GM19238 (cell line): ENCODE results near the gene ANTXRL.
"Not testable (repeated sequence)": the region's sequence is repeated elsewhere in the genome, so short reads cannot be mapped to it uniquely, and the experiment has no call there.

Experiments used
- DNase-seq: peaks from one replicate; pipeline ENCODE4 v3.0.0; 2011; ENCODE audit warnings: low spot score; ENCODE audit not compliant: insufficient read length

ANTXRL gene

GRCh38 chr10:46294641-46295220, 7.9 kb downstream of the ANTXRL start:
- DNase-seq, result no peak

DNA sequence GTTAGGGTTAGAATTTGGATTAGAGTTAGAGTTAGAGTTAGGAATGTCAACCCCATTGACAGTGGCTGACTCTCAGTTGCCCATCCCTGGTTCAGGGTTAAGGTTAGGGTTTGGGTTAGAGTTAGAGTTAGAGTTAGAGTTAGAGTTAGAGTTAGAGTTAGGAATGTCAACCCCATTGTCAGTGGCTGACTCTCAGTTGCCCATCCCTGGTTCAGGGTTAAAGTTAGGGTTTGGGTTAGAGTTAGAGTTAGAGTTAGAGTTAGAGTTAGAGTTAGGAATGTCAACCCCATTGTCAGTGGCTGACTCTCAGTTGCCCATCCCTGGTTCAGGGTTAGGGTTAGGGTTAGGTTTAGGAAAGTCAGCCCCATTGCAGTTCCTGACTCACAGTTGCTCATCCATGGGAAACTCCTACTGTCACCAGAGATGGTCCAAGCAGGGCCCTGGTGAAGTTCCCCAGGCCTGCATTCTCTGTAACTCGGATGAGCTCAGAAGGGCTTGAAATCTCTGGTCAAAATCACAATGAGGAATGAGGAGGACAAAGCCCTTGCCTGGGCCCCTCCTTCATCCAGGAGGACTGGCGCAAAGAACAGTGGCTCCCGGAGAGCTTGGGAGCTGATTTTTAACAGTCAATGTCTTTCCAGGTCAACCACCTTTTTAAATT, 8.7 kb downstream of the ANTXRL start:
- DNase-seq, result not testable (repeated sequence)

- not testable (repeated sequence) for DNase-seq
Observed at GRCh38 chr10:46296086-46296485, 9.3 kb downstream of the ANTXRL start.

DNA sequence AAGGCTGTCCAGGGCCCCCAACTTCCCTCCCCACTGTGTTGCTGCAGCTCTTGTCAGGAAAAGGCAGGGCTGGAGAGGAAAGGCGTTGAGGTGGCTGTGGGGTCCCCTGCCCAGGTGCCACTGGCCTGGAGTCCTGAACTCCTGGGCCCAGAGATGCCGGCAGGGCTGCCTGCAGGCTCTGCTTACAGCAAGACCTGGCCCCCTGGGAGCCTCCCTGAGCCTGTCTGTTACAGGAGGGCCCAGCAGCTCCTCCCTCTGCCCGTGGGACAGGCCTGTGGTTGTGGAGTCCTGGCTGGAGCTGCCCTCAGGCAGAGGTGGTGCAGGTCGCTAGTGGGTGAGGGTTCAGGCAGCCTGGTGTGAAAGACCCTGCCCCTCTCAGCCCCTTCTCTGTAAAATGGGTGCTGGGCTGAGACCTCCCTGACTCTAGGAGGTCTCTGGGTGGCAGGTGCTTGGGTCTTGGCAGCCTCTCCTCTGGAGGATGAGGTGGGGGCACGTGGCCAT, 9.9 kb downstream of the ANTXRL start:
- no peak for DNase-seq

DNA sequence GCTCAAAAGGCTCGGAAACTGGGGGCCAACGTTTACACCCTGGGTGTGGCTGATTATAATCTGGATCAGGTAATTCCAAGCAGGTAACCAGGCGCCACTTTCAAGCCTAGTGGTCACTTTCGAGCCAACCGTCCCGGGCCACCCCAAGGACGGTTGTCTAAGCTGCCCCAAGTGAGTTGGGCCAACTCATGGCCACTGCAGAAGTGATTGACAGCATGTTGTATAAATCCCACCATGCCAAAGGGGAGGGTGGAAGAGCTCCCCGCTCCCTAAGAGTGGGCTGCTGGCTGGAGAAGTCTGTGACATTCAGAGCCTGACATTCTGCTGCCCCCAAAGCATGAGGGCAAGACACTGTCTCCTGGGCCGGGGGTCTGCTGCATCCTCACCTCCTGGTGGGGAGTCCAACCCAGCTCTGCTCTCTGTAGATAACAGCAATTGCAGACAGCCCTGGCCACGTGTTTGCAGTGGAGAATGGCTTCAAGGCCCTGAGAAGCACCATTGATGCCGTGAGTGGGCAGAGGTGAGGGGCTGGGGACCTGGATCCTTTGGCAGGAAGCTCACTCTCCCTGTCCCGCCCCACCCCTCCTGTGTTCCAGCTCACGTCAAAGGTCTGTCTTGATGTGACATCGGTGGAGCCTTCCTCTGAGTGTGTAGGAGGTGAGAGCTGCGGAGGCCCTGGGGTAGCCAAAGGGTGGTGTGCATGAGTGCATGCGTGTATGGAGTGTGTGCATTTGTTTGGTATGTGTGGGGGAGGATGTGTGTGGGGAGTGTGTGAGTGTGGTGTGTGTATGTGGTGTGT, 10.8 kb downstream of the ANTXRL start:
- DNase-seq, result no peak

DNA sequence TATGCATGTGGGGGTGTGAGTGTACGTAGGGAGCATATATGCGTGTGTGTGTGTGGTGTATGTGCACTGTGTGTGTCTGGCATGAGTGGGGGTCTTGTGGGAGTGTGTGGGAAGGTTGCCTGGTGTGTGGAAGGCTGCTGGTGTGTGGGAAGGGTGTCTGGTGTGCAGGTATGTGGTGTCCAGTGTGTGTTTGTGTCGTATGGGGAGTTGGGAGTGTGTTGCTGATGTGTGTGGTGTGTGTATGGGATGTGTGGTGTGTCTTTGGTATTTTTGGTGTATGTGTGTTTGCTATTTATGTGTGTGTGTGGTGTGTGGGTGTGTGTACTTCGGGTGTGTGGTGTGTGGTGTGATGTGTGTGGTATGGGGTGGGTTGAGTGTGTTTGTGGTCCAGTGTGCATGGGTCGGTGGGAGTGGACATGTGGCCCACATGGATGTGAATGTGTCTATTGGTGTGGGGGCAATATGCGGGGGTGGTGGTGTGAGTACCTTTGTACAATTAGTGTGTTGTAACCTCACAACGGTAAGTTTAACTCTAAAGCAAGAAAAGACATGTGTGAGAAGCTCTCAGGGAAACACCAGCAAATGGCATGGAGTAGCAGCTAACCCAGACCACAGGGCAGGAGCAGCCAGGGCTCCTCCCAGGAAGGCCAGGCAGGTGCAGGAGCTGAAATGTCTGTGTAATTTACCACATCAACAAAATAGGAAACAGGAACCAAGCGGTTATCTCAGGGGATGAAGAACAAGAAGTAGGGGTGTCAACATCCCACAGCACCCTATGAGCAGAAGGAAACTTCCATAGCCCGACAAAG, 11.9 kb downstream of the ANTXRL start:
- no peak for DNase-seq

DNA sequence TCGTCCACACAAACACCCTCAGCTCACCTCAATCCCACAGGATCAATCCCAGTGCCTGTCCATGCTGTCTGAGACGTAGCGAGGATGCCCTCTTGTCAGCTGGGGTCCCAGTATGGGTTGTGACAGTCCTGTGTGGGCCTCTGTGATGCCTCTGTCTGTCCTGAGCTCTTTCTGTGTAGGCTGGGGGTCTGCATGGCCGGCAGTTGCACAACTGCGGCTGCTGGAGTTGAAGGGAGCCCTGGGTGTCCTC, 12.4 kb downstream of the ANTXRL start:
- DNase-seq, result no peak

DNA sequence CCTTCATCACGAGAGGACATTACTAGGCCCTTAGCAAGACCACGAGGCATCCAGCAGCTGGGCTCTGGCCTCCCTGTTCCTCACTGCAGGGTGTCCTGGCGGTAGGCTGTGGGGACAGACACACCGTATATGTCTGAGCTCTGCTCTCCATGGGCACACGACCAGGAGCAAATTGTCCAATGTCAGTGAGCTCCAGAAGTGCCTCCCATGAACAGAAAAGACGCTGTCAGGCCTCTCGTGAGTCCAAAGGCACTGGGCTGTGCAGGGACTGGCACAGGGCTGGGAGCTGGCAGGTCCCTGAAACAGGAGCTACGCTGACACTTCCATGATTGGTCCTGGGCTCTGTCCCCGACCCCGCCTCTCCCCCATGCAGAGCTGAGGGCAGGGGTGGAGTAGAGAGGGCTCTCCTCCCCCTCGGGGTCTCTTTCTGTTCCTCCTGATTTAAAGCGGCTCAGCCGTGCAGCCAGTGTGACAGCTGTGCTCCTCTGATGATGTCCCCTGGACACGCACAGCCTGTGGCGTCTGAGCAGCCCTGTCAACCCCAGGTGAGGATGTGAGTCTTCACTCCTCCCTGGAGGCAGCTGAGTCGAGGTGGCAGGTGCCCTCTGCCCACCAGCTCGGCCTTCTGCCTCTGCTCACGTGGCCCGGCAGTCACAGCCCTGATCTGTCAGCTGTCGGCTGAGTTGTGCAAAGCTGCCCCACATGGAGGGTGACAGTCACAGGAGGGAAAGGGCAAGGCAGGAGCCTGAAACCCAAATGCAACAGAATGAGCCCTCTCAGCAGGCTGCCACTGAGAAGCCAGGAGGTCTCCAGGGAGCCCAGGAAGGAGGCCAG, 13.0 kb downstream of the ANTXRL start:
- DNase-seq, result no peak

GRCh38 chr10:46300370-46300711, 13.5 kb downstream of the ANTXRL start:
- DNase-seq, result not testable (repeated sequence)

- no peak for DNase-seq
Observed at GRCh38 chr10:46301056-46301645, 14.4 kb downstream of the ANTXRL start.

DNA sequence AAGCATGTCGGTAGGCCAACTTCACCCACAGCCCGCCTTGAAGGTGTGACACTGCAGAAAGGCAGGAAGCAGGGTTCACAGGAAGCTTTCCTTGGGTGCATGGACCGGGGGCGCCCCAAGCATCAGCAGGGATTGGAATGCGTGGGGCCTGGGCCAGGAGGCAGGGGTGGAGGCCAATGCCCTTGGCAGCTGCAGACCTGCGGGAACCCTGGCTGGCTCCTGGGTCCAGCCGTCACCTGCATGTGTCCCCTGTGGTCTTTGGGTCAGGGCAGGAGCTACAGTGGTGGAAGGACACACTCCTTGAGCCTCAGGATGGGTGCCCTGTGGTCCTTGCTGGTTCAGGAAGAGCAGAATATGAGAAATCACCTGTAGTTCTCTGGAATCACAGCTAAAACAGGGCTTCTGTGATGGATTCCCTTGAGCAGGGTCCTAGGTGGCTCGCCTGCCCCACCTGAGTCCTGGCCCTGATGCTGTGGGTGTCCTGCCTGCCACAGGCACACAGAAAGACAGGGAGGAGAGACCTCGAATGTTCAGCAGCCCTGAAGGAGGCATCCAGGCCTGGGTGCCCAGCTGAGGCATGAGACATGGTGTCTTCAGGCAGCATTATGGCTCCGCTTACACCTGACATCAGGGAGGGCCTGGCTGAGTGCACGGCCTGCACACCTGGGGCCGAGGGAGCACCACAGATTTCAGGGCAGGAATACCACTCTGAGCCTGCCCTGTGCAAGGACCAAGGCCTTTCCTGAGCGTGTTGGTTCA, 15.1 kb downstream of the ANTXRL start:
- no peak for DNase-seq

- DNase-seq, result not testable (repeated sequence)
Observed at GRCh38 chr10:46302765-46303352, 16.1 kb downstream of the ANTXRL start.

- no peak for DNase-seq
Observed at GRCh38 chr10:46304062-46304461, 17.3 kb downstream of the ANTXRL start.

DNA sequence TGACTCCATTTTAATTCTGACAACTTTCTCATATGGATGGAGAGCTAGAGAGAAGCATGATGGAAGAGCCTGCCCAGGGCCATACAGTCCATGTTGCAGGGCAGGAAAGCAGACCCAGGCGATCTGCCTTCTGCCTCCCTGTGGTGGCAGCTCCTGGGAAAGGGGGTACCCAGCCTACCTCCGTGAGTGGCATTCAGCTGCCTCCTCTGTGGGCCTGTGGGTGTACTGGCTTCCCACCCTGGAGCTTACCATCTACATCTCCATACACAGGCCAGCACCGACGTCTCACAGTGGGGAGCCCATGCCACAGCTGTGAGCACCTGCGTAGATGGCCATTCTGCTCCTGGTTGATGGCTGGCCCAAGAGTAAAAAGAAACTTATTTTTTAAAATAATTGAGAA, 17.9 kb downstream of the ANTXRL start:
- not testable (repeated sequence) for DNase-seq

- DNase-seq, result no peak
Observed at GRCh38 chr10:46305079-46305818, 18.5 kb downstream of the ANTXRL start.

DNA sequence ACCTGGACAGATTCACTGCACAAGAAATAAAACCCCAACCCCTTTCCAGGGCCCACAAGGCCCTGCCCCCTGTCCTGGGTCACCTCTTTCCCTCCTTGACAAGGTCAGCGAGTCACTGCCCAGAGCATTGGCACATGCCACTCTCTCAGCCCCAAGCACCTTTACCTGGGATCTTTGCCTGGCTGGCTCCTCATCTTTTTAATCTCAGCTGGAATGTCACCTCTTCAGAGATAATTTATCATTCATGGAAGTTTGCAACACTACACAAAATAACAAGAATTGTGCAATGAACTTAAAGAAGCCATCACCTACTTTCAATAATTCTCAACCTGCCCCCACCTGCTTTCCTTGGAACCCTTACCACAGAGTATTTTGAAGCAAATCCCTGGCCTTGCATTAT, 19.2 kb downstream of the ANTXRL start:
- no peak for DNase-seq

DNA sequence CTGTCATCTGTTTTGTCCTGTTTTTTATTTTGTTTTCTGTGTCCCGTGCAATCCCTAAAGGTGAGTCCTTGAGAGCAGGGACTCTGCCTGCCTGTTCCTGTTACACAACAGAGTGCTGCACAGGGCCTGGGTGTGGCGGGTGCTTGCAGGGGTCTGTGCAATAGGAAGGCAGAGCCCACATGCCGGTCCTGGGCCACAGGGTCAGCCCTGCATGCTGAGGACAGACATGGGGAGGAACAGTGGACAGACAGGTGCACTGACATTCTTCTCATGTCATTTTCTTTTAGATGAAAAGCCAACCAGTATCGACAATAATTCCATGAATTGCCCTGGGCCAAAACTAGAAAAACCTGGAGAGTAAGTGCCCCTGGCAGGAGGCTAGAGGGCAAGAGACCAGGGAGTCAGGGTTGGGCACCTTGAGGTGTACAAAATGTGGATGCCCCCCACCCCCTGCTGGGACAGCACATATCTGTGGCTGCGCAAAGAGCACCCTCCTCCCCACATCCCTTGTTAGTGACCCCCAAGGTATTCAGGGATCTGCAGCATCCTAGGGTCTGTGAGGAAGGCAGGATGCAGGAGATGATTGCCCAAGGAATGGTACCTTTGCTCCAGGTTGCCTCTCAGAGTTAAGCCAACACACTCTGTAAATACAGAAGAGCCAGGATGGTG, 19.9 kb downstream of the ANTXRL start:
- DNase-seq, result no peak
